Cardiac septum (tissue), 1 donor: Measurements from ENCODE around the gene HLA-DPA1. TPM values are rescaled to one million over a fixed set of nuclear protein-coding genes. Genes with fewer than 3 reads are reported as not detected.
"Not testable (repeated sequence)": the region's sequence is repeated elsewhere in the genome, so short reads cannot be mapped to it uniquely, and the experiment has no call there.

ENCODE experiments used
- DNase-seq: peaks from one replicate; pipeline ENCODE4 v3.0.0-alpha.2; 2020; ENCODE audit warnings: low spot score
- intact Hi-C: fragments of 100-400 bp; cut with DNase I; formaldehyde crosslinking; loops from one replicate; pipeline ENCODE4 v1.14.0; 2022
- total RNA-seq: library from RNA; stranded (reverse); fragmentation: NEBNext Ultra II Directional; extraction: Animal tissue kit (Norgen Biotek cat#: 25700); gene quantifications from one replicate; pipeline ENCODE4 v1.2.1, GENCODE V29; 2021
- donor health status: DM: no; HTN: no; CAD: no.

The HLA-DPA1 gene
- total RNA-seq, 1 donor from 2014 or later = 35.8 TPM

GRCh38 chr6:33069021-33069738 is 4.3 kb downstream of the HLA-DPA1 start:
- DNase-seq = no peak
- intact Hi-C loops = no loop called here

- no peak for DNase-seq
- intact Hi-C loops = no loop called here
These were observed 6.4 kb downstream of the HLA-DPA1 start for GRCh38 chr6:33066917-33067521.

GRCh38 chr6:33065312-33065711 is 8.1 kb downstream of the HLA-DPA1 start:
- intact Hi-C loops = no loop called here
- no peak for DNase-seq

- DNase-seq = no peak
- intact Hi-C loops = no loop called here
These were observed 8.7 kb downstream of the HLA-DPA1 start for GRCh38 chr6:33064723-33065122.

GRCh38 chr6:33063435-33063834 is 10.0 kb downstream of the HLA-DPA1 start:
- DNase-seq, intact Hi-C loops: not testable (repeated sequence)

- intact Hi-C loops = no loop called here
- no peak for DNase-seq
These were observed 11.5 kb downstream of the HLA-DPA1 start for GRCh38 chr6:33061987-33062386.

- intact Hi-C loops = no loop called here
- no peak for DNase-seq
These were observed 16.0 kb downstream of the HLA-DPA1 start for GRCh38 chr6:33057222-33058150.

- intact Hi-C loops = no loop called here
- DNase-seq = no peak
These were observed 20.2 kb downstream of the HLA-DPA1 start for GRCh38 chr6:33053230-33053629.

- no peak for DNase-seq
- intact Hi-C loops = no loop called here
These were observed 20.8 kb downstream of the HLA-DPA1 start for GRCh38 chr6:33052627-33053026.

GRCh38 chr6:33050014-33050810 is 23.2 kb downstream of the HLA-DPA1 start:
- intact Hi-C loops = no loop called here

GRCh38 chr6:33049323-33050013 is 24.0 kb downstream of the HLA-DPA1 start:
- intact Hi-C loops = no loop called here
- no peak for DNase-seq

More at GRCh38 chr6:33050014-33050810, 23.2 kb downstream of the HLA-DPA1 start:
- DNase-seq = no peak

GRCh38 chr6:33040157-33040556 is 33.3 kb downstream of the HLA-DPA1 start:
- intact Hi-C loops = no loop called here
- no peak for DNase-seq

GRCh38 chr6:33036535-33036934 is 36.9 kb downstream of the HLA-DPA1 start:
- no peak for DNase-seq
- intact Hi-C loops = no loop called here

- intact Hi-C loops = no loop called here
- DNase-seq = no peak
These were observed 38.9 kb downstream of the HLA-DPA1 start for GRCh38 chr6:33034554-33034953.

GRCh38 chr6:33030245-33030644 is 43.2 kb downstream of the HLA-DPA1 start:
- no peak for DNase-seq
- intact Hi-C loops = no loop called here

GRCh38 chr6:33029328-33030184 is 43.9 kb downstream of the HLA-DPA1 start:
- intact Hi-C loops = no loop called here
- DNase-seq = no peak

- no peak for DNase-seq
- intact Hi-C loops = no loop called here
These were observed 45.1 kb downstream of the HLA-DPA1 start for GRCh38 chr6:33028220-33028849.

- intact Hi-C loops = no loop called here
- DNase-seq = no peak
These were observed 48.9 kb downstream of the HLA-DPA1 start for GRCh38 chr6:33024521-33024920.
